HG03139 (cell line): Measurements from ENCODE around the gene CDKL1.
"Not testable (repeated sequence)": the region's sequence is repeated elsewhere in the genome, so short reads cannot be mapped to it uniquely, and the experiment has no call there.

ENCODE experiments used
- ATAC-seq: cut with Tn5 transposase; IDR thresholded peaks from one replicate; pipeline ENCODE4 v1.9.1; 2021; ENCODE audit not compliant: unreplicated experiment

The CDKL1 gene

GRCh38 chr14:50359631-50360030, 37.0 kb downstream of the CDKL1 start:
- no peak for ATAC-seq

- ATAC-seq = no peak
Observed at GRCh38 chr14:50357753-50358395, 38.8 kb downstream of the CDKL1 start.

GRCh38 chr14:50357124-50357523, 39.6 kb downstream of the CDKL1 start:
- no peak for ATAC-seq

GRCh38 chr14:50356283-50356682, 40.4 kb downstream of the CDKL1 start:
- ATAC-seq = not testable (repeated sequence)

GRCh38 chr14:50355692-50356091, 41.0 kb downstream of the CDKL1 start:
- ATAC-seq = no peak

GRCh38 chr14:50354527-50354926, 42.2 kb downstream of the CDKL1 start:
- no peak for ATAC-seq

GRCh38 chr14:50353126-50353525, 43.6 kb downstream of the CDKL1 start:
- no peak for ATAC-seq

- no peak for ATAC-seq
Observed at GRCh38 chr14:50352584-50352983, 44.1 kb downstream of the CDKL1 start.

- ATAC-seq = no peak
Observed at GRCh38 chr14:50350975-50351374, 45.7 kb downstream of the CDKL1 start.

- ATAC-seq = no peak
Observed at GRCh38 chr14:50348933-50349332, 47.7 kb downstream of the CDKL1 start.

- ATAC-seq = no peak
Observed at GRCh38 chr14:50347521-50347920, 49.2 kb downstream of the CDKL1 start.

- ATAC-seq = no peak
Observed at GRCh38 chr14:50345846-50346422, 50.7 kb downstream of the CDKL1 start.

GRCh38 chr14:50344876-50345563, 51.7 kb downstream of the CDKL1 start:
- no peak for ATAC-seq

GRCh38 chr14:50344116-50344775, 52.4 kb downstream of the CDKL1 start:
- ATAC-seq = peak; percentile 41

- no peak for ATAC-seq
Observed at GRCh38 chr14:50343434-50343833, 53.2 kb downstream of the CDKL1 start.

GRCh38 chr14:50342221-50343078, 54.2 kb downstream of the CDKL1 start:
- peak; percentile 60 for ATAC-seq

- no peak for ATAC-seq
Observed at GRCh38 chr14:50340963-50341362, 55.7 kb downstream of the CDKL1 start.

GRCh38 chr14:50340045-50340444, 56.6 kb downstream of the CDKL1 start:
- no peak for ATAC-seq

GRCh38 chr14:50339178-50339804, 57.4 kb downstream of the CDKL1 start:
- ATAC-seq = no peak

GRCh38 chr14:50338587-50338986, 58.1 kb downstream of the CDKL1 start:
- ATAC-seq = no peak
